GM18499 (cell line): ENCODE results near the gene TACC3.
A peak's percentile ranks its signal among the peaks of the same experiment; 100 is the strongest.

Source experiments
- ATAC-seq: cut with Tn5 transposase; IDR thresholded peaks from one replicate; pipeline ENCODE4 v1.9.1; 2021; ENCODE audit warnings: moderate number of reproducible peaks; ENCODE audit not compliant: insufficient read depth, unreplicated experiment

Gene TACC3

GRCh38 chr4:1721003-1721665, at the start of gene TACC3, which contains the start of gene TMEM129:
TACC3 (plus strand) TSS chr4:1721521; CDS start chr4:1723422, 1,901 bp downstream.
TMEM129 (minus strand) TSS chr4:1721323; CDS start chr4:1720837, 486 bp downstream.
- ATAC-seq = peak; percentile 61

DNA sequence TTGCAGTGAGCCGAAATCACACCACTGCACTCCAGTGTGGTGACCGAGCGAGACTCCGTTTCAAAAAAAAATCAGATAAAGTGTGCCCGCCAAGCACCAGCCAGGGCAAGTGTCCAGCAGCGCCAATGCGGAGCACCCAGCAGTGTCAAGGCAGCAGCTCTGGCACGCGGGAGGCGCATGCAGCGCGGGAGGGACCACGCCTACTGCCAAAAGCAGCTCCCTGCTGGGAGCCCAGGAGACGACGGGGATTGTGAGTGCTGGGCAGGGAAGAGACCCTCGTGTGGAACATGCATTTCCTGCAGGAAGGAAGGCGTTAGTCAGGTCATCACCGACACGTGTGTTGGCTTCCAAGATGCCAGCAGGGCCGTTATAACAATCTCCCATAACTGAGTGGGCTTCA, 47.6 kb upstream of the TACC3 start:
- no peak for ATAC-seq

- no peak for ATAC-seq
Observed at GRCh38 chr4:1674682-1675081, 46.6 kb upstream of the TACC3 start.

GRCh38 chr4:1675136-1675801, 46.1 kb upstream of the TACC3 start:
- no peak for ATAC-seq

DNA sequence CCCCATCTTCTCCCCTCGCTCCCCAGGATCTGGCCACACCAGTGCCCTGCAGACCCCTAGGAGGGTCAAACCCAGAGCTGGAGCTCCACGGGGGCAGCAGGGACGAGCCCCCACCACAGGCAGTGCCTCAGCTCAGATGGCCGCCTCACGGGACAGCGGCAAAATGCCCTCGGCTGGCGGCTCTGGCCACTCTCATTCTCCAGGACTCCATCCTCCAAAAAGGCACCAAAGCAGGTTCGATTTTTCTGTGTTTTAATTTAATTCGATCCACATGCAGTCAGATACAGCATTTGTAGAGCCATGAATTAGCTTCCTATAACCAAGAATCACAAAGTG, 45.6 kb upstream of the TACC3 start:
- no peak for ATAC-seq

GRCh38 chr4:1676605-1677525, 44.5 kb upstream of the TACC3 start:
- ATAC-seq = no peak

GRCh38 chr4:1678244-1678643, 43.1 kb upstream of the TACC3 start:
- no peak for ATAC-seq

- no peak for ATAC-seq
Observed at GRCh38 chr4:1682860-1683259, 38.5 kb upstream of the TACC3 start.

DNA sequence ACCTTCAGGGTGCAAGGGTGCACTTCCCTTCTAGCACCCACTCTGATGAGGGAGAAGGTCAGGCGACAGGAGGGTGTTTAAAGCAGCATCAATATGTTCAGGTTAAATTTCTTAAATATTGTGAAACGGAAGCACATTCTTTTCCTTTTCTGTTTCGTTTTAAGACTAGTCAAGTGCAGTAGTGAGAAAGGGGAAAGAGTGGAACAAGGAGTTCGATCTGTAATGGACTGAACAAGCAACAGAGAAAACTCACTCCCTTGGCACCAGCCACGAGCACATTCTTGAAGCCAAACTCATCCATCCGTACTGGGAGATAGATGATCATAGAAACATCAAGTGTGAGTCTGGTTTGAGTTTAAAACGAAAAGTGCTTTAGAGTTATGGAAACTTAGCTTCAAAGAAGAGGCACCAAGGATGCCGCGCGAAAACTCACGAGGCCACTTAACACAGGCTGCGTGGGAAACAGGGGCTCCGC, 38.0 kb upstream of the TACC3 start:
- ATAC-seq = no peak

DNA sequence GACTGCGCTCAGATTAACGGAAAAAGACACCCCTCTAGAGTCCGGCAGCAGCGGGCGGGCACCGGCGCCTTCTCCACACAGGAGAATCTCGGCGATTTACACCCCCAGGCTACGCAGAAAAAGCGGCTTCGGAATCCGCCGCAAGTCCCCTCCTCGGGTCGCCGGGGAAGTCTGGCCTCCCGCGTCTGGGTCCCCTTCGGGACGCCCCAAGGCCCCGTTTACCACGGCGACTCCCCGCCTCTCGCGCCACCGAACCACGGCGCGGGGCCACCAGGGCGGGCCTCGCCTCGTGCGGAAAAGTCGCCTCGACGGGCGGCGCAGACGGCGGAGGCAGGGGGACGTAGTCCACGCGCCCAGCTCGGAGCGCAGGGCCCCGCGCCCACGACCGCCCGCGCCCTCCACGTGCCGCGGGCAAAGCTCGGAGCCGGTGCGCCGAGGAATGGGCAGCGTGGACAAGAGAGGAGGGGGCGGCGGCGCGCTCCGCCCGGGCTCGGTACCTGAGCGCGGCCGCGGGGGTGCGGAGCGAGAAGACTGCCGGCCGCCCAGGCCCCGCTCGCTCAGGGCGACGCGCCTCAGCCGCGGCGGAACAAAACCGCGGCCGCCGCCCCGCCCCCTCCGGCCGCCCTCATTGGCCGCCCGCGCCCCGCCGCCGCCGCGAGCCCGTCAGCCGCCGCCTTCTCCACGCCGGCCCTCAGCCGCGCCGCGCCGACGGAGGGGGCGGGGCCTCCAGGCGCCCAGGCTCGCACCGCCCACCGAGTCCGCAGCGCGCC, 37.4 kb upstream of the TACC3 start, which contains the start of gene FAM53A:
Gene FAM53A, minus strand, starts transcription at position 578 of the 770 bp plus-strand sequence. CDS start 15,572 bp downstream, outside the sequence.
- no peak for ATAC-seq

GRCh38 chr4:1684506-1685234, 36.7 kb upstream of the TACC3 start:
- ATAC-seq = peak; percentile 54

GRCh38 chr4:1685235-1686150, 35.8 kb upstream of the TACC3 start:
- no peak for ATAC-seq

- ATAC-seq = no peak
Observed at GRCh38 chr4:1686440-1687036, 34.8 kb upstream of the TACC3 start.

- ATAC-seq = no peak
Observed at GRCh38 chr4:1690698-1691097, 30.6 kb upstream of the TACC3 start.

- no peak for ATAC-seq
Observed at GRCh38 chr4:1691737-1692373, 29.5 kb upstream of the TACC3 start.

- ATAC-seq = no peak
Observed at GRCh38 chr4:1693131-1693896, 28.0 kb upstream of the TACC3 start.

DNA sequence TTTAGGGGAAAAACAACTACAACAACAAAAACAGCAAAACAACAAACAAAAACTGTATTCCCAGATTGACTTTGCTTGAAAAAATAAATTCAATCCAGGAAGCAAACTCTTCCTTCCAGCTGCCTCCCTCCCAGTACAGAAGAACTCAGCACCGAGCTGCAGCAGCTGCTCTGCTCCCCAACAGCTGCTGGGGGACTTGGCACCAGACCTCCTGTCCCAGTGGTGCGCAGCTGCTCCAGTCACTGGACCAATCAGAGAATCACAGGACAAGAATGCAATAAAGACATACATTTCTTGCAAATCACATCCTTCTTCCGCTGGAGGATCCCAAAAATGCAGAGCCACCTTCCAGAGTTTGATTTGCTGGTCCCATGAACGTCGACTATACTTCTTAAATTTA, 25.4 kb upstream of the TACC3 start:
- ATAC-seq = no peak
